HG02623 (cell line): Measurements from ENCODE around the gene CNTN6.
"Not testable (repeated sequence)": the region's sequence is repeated elsewhere in the genome, so short reads cannot be mapped to it uniquely, and the experiment has no call there.

Experiments
- ATAC-seq: cut with Tn5 transposase; IDR thresholded peaks from one replicate; pipeline ENCODE4 v1.9.1; 2021; ENCODE audit warnings: moderate library complexity; ENCODE audit not compliant: unreplicated experiment

The CNTN6 gene

GRCh38 chr3:1272546-1273265, 179.9 kb downstream of the CNTN6 start:
- no peak for ATAC-seq

- ATAC-seq, result no peak
Observed at GRCh38 chr3:1275495-1275894, 182.7 kb downstream of the CNTN6 start.

- ATAC-seq, result no peak
Observed at GRCh38 chr3:1287815-1288214, 195.0 kb downstream of the CNTN6 start.

- no peak for ATAC-seq
Observed at GRCh38 chr3:1288805-1289494, 196.1 kb downstream of the CNTN6 start.

- no peak for ATAC-seq
Observed at GRCh38 chr3:1292571-1293071, 199.8 kb downstream of the CNTN6 start.

GRCh38 chr3:1294586-1294985, 201.8 kb downstream of the CNTN6 start:
- ATAC-seq, result no peak

- ATAC-seq, result peak; percentile 37
Observed at GRCh38 chr3:1318296-1319005, 225.6 kb downstream of the CNTN6 start.

GRCh38 chr3:1326546-1326945, 233.7 kb downstream of the CNTN6 start:
- ATAC-seq, result no peak

- no peak for ATAC-seq
Observed at GRCh38 chr3:1330107-1330506, 237.3 kb downstream of the CNTN6 start.

GRCh38 chr3:1346386-1346785, 253.6 kb downstream of the CNTN6 start:
- no peak for ATAC-seq

GRCh38 chr3:1348547-1348946, 255.7 kb downstream of the CNTN6 start:
- no peak for ATAC-seq

GRCh38 chr3:1350885-1351284, 258.1 kb downstream of the CNTN6 start:
- no peak for ATAC-seq

- no peak for ATAC-seq
Observed at GRCh38 chr3:1355691-1356090, 262.9 kb downstream of the CNTN6 start.

GRCh38 chr3:1356101-1356500, 263.3 kb downstream of the CNTN6 start:
- no peak for ATAC-seq

- no peak for ATAC-seq
Observed at GRCh38 chr3:1365528-1365927, 272.7 kb downstream of the CNTN6 start.

GRCh38 chr3:1374471-1374870, 281.6 kb downstream of the CNTN6 start:
- no peak for ATAC-seq

- no peak for ATAC-seq
Observed at GRCh38 chr3:1375145-1375544, 282.3 kb downstream of the CNTN6 start.

GRCh38 chr3:1380926-1381646, 288.3 kb downstream of the CNTN6 start:
- peak; percentile 78 for ATAC-seq

GRCh38 chr3:1381647-1382036, 288.8 kb downstream of the CNTN6 start:
- ATAC-seq, result peak; percentile 26

- ATAC-seq, result not testable (repeated sequence)
Observed at GRCh38 chr3:1387396-1387905, 294.6 kb downstream of the CNTN6 start.

- no peak for ATAC-seq
Observed at GRCh38 chr3:1394188-1394587, 301.4 kb downstream of the CNTN6 start.
